HG03139 (cell line): ENCODE data around the gene RPRD1A.
"Not testable (repeated sequence)": the region's sequence is repeated elsewhere in the genome, so short reads cannot be mapped to it uniquely, and the experiment has no call there.

Experiments used
- ATAC-seq: cut with Tn5 transposase; IDR thresholded peaks from one replicate; pipeline ENCODE4 v1.9.1; 2021; ENCODE audit not compliant: unreplicated experiment

RPRD1A gene

DNA sequence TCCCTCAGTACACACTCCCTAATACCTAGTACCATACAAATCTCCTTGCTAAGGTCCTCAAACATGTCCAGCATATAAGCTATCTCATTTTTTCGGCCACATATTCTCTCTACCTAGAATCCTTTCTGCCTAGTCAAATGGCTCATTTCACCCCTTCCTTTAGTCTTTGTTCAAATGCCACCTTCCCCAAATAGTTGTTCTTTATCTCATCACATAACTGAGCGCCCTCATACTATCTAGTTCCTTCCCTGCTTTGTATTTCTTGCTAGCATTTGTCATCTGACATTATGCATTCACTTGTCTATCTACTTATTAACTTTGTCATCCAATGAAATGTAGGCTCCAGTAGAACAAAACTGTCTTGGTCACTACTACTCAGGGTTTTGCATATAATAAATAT is 35.5 kb downstream of the RPRD1A start:
- ATAC-seq, result no peak

DNA sequence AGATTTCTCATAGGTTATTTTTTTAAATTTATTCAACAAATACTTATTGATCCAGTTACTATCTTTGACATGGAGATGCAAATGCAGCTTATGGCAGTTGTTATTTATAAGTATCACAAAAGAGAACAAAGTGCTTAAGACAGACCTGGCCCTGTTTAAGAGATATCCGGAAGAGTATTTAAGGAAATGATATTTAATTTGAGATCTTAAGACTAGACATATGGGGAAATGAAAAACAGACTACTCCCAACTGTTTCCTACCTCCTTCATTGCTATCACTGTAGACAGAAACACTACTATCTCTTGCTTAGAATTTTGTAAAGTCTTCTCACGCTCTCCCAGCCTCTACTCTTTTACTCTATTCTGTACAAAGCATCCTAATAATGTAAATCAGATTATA is 36.0 kb downstream of the RPRD1A start:
- no peak for ATAC-seq

DNA sequence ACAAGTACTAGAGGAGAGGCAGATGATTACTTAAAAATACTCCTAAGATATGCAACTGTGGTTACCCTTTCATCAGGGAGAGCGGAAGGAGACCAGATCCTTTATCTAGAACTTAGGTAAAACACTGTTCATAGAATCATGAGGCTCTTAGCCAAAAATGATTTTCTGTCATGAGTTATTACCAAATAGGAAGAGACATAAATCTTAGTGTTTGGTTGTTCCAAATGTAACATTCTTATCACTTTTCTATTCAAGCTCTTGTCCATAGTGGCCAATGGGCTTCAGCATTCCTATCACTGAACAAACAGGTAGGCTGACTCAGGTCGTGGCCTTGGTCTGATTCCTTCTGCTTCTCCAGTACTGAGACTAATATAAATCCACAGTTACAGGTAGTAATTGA is 38.5 kb downstream of the RPRD1A start:
- no peak for ATAC-seq

- ATAC-seq, result no peak
These were observed 42.3 kb downstream of the RPRD1A start for GRCh38 chr18:36025025-36025424.

DNA sequence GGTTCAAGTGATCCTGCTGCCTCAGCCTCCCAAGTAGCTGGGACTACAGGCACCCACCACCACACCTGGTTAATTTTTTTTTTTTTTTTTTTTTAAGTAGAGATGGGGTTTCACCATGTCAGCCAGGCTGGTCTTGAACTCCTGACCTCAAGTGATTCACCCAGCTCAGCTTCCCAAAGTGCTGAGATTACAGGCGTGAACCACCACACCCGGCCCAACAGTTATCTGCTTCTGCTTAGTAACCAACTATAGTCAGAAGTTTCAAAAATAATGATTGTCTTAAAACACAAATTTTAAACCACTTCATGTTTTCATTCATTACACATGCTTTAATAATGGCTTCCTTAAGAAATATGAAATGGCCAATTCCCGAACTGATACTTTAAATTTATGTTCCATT is 43.1 kb downstream of the RPRD1A start:
- ATAC-seq, result not testable (repeated sequence)

DNA sequence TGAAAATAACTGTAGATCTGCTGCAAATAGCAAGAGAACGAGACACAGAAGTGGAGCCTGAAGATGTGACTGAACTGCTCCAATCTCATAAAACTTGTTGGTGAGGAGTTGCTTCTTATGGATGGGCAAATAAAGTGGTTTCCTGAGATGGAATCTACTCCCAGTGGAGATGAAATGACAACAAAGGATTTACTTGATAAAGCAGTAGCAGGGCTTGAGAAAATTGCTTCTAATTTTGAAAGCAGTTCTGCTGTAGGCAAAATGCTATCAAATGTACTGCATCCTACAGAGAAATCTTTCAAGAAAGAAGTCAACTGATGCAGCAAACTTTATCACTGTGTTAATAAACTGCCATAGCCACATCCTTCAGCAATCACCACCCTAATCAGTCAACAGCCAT is 44.0 kb downstream of the RPRD1A start:
- ATAC-seq, result no peak

DNA sequence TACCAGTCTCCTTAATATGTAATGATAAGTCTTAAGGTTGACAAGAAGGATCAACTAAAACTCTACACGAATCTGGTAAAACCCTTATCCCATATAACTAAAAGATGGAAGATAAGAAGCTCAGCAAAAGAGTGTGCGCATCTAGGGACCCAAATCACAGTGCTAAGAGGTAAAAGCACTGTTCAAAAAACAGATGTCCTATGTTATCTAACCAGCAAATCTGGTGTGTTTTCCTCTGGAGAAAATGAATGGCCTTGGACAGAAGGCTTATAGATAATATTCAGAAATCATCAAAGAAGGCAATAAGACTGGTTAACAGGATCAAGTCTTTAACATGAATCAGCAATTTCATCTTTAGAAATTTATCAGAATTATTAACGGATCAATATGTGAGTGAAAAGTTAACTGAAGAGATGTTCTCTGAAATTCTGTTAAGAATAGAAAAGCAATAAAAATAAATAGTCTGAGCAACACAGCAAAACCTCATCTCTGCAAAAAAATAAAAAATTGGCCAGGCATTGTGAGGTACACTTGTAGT is 47.1 kb downstream of the RPRD1A start:
- ATAC-seq, result no peak

- ATAC-seq, result no peak
These were observed 50.1 kb downstream of the RPRD1A start for GRCh38 chr18:36017232-36017631.

- ATAC-seq, result peak; percentile 89
These were observed 51.7 kb downstream of the RPRD1A start for GRCh38 chr18:36015629-36016028.

GRCh38 chr18:36012891-36013290 is 54.5 kb downstream of the RPRD1A start:
- no peak for ATAC-seq

DNA sequence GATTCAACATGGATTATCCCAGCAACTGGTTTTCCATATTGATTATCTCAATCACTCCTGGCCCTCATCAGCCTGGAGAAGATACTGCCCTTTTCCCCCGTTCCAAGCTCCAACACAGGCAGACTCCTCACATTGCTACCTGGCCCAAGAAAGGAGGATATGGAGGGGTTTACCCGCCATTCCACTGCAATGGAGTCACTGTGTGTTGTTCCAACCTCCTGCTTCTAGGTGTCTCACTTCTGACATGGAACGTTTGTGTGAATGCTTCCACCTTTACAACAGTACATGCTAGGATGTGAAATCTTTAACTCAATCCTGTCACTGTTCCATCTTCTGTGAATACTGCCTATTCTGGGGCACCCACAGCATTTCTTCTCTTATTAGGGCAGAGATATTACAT is 58.1 kb downstream of the RPRD1A start:
- ATAC-seq, result no peak

GRCh38 chr18:36006997-36007396 is 60.4 kb downstream of the RPRD1A start:
- no peak for ATAC-seq

- ATAC-seq, result no peak
These were observed 67.4 kb downstream of the RPRD1A start for GRCh38 chr18:35999925-36000324.

DNA sequence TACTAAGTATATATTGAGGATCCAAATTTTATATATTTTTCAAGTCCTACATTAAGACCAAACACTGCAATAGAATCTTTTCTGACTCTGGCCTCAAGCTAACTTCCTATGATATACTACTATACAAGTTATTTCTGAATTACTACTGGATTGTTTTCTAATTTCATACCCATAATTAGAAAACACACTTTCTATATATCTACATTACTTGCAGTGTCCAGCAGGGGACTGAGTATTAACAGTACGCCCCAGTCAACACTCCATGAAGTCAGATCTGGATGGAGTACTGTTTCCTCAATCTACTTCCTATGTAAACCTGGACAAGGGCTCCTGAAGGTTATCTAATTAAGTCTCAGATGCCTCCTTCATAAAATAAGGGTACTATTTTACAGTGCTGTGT is 68.4 kb downstream of the RPRD1A start:
- ATAC-seq, result no peak

DNA sequence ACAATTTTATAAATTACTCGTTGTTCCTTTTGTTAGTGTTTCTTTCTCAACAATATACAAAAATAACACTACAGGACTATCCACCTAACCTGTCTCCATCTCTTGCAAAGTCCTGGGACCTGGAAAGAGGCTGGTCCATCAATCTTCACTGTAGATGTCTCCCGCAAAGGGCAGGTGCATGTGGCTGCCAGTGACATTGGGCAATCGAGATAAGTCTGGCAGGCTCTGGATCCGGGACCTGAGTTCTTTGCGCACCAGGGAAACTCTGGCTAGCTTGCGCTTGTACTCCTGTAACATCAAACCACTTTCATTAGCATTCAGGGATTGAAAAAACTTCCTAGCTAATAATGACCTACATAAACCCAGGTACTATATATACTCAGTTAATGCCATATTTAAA is 74.3 kb downstream of the RPRD1A start:
- ATAC-seq, result no peak

GRCh38 chr18:35991696-35992095 is 75.7 kb downstream of the RPRD1A start:
- no peak for ATAC-seq

DNA sequence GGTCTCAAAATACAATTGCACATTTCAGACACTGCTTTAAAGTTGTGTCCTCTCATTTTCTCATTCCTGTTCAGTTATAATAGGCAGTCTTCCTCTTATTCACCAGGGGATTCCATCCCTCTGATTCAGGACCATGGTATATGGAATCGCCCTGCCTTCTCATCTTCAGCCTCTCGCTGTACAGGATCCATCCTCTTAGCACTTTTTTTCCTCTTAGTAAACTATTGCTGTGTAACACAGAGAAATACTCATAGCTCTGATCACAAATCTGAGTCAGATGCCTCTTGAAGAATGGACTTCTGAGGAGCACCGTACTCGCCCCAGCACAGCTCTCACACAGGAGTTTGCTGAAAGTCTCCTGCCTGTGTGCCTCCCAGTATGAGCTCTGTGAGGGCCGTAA is 83.5 kb downstream of the RPRD1A start:
- no peak for ATAC-seq

DNA sequence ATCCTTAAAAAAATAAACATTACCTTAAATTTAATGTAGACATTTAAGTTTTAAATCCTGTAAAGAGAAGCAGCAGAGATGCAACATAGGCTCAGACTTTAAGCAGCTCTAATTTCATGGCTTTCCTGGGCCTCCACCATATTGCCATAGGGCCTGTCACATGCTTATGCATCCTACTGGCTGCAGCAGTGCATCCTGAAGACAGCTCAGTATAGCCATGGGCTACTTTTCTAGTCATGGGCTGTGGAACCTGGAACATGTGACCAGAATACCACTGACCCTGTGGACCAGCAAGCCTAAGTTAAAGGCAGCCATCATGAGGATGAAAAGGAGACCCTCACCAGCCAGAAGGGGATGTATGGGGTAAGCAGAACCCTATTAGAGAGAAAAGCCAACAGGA is 84.2 kb downstream of the RPRD1A start:
- no peak for ATAC-seq

DNA sequence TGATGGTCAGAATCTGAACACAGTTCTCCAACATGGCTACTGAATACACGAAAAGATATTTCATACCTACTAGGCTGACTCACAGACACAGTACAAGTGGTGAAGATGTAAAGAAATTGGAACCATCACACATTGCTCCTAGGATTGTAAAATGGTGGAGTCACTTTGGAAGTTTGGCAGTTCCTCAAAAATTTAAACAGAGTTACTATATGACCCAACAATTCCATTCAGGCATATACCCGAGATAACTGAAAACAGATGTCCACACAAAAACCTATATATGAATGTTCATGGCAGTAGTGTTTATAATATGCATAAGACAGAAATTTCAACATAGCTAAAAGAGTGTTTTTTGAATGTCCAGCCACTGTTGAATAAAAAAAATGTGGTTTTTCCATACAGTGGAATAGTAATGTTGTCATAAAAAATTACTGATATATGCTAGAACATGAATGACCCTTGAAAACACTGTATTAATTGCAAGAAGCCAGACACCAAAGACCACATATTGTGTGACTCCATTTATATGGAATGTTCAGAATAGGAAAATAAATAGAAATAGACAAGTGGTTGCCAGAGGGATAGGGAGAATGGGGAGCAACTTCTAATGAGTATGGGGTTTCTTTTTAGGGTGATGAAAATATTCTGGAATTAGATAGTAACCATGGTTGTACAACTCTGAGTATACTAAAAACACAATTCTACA is 84.8 kb downstream of the RPRD1A start:
- ATAC-seq, result no peak

GRCh38 chr18:35979112-35979511 is 88.2 kb downstream of the RPRD1A start:
- ATAC-seq, result no peak

- no peak for ATAC-seq
These were observed 93.2 kb downstream of the RPRD1A start for GRCh38 chr18:35974181-35974580.

DNA sequence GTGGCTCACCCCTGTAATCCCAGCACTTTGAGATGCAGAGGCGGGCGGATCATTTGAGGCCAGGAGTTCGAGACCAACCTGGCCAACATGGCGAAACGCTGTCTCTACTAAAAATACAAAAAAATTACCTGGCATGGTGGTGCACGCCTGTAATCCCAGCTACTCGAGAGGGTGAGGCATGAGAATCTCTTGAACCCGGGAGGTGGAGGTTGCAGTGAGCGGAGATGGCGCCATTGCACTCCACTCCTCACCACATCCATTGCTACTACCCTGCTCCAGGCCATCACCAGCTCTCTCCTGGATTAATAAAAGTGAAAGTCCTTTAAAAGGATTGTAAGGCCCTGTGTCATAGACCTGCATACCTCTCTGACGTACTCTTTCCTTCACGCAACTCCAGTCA is 93.7 kb downstream of the RPRD1A start:
- no peak for ATAC-seq
